LoVo (cell line): ENCODE measurements around the gene SRPK3.

Experiments used
- DNase-seq: peaks from one replicate; pipeline ENCODE4 v3.0.0-alpha.2; 2016; ENCODE audit warnings: low spot score

SRPK3 gene

DNA sequence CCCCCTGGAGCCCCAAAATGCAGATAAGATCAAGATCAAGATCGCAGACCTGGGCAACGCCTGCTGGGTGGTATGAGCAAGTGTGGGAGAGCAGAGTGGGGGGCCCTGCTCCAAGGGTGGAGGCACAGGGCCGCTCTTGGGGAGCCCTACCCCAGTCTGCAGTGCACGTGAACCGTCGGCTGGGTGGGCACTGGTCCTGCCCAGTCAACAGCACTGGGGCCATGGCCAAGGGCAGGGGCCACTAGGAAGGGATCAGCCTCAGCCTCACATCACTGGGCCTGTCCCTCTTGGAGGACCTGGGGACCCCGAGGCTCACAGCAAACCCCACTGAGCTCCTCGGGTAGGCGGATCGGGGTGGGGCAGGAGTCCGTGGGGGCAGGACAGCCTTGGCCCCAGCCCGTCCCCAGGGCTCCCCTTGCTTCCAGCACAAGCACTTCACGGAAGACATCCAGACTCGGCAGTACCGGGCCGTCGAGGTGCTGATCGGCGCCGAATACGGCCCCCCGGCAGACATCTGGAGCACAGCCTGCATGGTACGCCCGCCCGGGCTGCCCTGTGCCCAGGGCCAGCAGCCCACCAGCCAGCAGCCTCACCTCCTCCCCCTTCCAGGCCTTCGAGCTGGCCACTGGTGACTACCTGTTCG is 3.6 kb downstream of the SRPK3 start:
- no peak for DNase-seq

DNA sequence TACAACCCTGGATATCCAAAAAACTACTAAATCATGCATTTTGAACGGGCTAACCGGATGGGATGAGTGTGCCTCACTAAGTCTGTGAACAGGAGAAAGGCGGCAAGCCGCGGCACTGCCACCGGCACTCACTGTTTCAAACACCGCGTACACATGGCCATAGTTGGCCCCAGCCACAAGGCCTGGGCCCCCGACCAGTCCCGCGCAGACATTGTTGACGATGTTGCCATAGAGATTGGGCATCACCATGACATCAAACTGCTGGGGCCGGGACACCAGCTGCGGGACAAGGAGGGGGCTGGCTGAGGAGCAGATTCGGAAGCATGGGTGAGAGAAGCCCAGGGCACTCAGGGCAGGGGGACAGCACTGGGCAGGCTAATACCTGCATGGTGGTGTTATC is 5.8 kb downstream of the SRPK3 start:
- DNase-seq, result no peak

DNA sequence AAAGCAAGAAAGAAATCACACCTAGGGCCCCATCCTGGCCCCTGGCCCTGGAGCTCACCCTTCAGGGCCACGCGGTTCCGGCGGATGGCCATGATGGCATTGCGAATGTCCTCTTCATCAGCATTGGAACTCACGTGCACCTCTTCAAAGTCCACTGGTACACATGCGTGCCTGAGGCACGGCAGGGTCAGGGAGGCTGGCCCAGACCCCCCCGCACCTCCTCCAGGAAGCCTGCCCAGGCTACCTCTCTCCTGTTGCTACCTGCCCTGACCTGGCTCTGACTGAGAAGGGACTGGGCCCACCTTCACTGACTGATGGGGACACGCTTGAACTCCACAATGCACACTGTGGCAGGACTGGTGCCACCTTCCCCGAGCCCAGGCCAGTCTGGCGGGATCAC is 8.8 kb downstream of the SRPK3 start:
- DNase-seq, result no peak

DNA sequence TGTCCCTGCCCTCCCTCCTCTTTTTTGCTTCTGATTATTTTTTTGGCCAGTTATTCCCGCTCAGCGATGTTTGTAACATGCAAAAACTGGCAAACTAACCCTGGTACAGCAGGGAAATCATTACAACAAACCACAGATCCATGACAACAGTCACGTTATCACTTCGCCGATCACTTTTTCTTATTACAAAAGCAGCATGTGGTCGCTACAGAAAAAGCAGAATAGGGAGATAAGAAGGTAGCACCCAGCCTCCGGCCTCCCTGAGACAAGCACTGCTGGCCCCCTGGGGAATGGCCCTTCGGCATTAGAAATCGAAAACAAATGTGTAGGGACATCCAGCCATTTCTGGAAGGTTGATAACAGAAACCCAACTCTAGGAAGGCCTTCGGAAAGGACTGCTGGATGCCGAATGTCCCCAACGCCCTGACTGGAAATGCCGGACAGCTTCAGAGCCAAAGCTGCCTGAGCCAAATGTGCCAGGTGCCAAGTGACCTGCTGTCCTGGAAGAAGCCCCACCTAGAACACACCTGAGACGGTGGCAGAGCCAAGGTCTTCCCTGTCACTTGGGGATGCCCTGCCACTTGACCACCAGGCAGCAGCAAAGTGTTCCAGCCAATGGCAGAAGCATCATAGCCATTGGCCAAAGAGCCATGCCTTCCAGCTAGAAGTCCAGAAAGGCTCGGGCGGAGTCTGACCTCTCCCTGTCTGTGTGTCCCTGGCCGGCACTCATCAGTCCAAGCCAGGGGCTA is 10.4 kb downstream of the SRPK3 start:
- no peak for DNase-seq

DNA sequence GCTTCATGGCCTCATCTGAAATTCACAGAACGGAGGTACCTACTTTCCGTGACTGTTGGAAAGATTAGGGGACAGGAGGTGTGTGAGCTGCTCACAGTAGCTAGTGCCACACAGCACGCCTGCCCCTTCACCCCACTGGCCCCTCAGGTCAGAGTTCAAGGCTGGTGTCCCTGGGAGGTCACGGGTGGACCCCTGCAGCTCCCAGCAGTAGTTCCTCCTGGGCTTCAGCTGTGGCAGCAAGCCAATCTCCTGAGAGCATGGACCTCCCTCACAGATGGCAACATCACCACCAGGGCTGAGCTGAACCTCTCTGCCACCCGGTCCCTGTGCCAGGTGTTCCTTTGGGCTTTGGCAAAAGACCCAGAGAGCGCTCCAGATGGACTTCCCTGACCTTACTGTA is 11.5 kb downstream of the SRPK3 start:
- DNase-seq, result no peak

DNA sequence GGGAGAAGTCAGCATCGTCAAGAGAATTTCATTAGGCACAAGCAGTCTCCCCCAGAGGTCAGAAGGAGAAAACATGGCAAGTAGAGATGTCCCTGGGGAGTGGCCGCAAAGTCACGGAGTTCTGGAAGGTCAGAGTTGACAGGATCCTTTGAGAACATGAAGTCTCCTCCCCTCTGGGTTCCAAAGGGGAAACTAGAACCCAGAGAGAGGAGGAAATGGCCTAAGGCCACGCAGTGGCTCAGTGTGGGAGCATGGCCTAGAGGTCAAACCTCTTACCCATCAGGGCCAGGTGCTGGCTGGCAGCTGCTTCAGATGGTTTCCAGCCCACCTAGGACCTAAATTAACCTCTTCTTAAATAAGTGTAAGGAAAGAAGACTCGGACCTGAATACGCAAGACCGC is 12.4 kb downstream of the SRPK3 start:
- no peak for DNase-seq

DNA sequence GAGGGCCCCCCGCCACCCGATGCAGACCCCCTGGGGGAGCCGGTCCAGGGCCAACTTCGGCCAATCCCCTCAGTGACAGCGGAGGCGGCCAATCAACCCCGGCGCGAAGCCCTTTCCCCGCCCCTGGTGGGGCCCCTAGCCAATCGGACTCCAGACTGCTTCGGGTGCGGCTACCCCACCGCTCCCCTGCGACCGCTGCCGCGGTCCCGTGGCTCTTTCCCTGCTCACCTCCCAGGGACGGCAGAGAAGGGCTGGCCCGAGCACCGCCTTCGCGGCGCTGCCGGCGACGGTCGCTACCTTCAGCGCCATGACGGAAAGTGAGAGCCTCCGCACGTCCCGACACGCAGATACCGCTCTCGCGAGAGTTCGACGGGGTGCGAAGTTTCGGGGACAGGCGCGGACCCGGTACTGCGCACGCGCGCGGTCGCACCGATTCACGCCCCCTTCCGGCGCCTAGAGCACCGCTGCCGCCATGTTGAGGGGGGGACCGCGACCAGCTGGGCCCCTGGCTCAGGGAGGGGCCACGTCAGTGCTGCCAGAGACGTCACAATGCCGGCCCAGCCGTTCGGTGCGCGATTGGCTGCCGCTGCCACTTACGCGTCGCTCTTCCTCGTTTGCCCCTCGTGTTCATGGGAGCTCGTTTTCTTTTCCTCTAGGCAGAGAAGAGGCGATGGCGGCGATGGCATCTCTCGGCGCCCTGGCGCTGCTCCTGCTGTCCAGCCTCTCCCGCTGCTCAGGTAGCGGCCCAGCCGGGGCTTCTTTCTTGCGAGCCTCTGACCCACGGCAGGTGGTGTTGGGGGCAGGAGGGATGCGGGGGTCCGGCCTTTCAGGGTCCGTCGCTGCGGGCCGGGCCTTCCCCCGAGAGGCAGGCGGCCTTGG is 13.4 kb downstream of the SRPK3 start, which contains the start of the genes IDH3G and SSR4:
IDH3G (minus strand) TSS at position 358 of the 879 bp plus-strand sequence; CDS start at position 309, 49 bp downstream.
SSR4 (plus strand) TSS at position 651 of the 879 bp plus-strand sequence; CDS start at position 671, 20 bp downstream.
- peak; percentile 93 for DNase-seq

DNA sequence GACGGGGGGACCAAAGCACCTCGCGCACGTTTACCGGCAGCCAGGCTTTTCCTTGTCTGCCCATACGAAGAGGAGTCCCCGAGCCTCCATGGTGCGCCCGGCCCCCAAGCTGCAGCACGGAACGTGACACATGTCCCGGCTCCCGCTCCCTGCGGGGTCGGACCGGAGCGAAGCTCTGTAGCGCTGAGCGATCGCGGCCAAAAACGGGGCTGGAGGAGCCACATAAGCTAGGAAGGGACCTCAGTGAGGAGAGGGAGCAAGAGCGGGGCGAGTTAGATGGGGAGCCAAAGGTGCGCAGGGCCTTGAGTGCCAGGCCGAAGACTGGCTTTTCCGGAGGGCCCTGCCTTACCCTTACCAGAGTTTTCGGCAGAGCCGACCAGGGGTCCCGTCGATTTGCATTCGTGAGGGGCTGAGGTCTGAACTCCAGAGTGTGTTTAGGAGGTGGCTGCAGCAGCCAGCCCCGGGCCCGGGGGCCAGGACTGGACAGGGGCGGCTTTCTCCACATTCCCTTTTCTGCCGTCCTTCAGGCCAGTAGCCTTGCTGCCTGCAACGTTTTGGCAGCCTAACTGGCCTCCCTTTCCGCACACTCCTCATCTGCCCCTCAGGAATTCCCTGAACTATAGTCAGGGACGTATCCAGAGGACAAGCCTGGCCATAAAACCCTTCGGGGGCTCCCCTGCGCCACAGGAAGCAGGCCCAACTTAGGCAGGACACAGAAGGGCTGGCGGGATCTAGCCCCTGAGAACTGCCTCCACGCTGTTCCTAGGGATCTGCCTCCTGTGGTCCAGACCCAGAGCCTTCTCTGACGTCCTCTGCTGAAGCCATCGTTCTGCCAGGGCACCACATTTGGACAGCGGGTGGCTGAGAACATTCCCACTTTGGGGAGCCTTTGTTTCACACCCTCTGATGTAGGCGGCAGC is 14.3 kb downstream of the SRPK3 start:
- no peak for DNase-seq

DNA sequence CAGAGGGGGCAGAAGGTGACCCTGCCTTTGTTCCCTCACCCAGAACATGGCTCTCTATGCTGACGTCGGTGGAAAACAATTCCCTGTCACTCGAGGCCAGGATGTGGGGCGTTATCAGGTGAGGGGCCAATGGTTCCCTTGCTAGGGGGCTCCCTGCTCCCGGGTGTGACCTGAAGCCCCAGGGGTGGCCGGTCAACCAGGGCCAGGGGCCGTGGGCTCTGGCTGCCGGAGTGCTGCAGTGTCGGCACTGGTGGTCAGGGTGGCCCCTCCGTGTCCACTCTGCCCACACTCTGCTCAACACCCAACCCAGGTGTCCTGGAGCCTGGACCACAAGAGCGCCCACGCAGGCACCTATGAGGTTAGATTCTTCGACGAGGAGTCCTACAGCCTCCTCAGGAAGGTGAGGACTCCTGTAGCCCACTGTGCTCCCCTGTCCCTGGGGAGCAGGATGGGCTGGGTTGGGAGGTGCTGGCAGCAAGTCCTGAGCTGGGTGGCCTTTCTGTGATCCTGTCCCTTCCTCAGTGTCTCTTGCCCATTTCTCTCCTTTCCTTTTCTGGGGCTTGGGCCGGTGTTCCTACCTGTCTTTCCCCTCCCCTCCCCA is 16.7 kb downstream of the SRPK3 start:
- DNase-seq, result no peak

DNA sequence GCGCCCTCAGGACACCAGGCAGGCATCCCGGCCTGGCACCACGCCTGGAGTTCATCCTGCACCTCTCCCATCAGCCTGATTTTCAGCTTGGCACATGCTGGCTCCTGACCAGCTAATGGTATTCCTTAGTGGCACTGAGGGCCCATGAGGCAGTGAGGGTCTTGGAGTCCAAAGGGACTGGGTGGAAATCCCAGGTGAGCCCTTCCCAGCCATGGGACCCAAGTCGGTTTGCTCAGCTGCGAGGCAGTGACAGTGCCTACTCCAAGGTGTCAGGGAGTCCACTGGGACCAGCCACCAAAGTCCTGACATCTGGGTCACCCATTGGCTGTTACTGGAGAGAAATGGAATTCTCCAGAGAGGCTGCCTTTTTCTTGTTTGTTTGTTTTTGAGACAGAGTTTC is 18.5 kb downstream of the SRPK3 start:
- no peak for DNase-seq

DNA sequence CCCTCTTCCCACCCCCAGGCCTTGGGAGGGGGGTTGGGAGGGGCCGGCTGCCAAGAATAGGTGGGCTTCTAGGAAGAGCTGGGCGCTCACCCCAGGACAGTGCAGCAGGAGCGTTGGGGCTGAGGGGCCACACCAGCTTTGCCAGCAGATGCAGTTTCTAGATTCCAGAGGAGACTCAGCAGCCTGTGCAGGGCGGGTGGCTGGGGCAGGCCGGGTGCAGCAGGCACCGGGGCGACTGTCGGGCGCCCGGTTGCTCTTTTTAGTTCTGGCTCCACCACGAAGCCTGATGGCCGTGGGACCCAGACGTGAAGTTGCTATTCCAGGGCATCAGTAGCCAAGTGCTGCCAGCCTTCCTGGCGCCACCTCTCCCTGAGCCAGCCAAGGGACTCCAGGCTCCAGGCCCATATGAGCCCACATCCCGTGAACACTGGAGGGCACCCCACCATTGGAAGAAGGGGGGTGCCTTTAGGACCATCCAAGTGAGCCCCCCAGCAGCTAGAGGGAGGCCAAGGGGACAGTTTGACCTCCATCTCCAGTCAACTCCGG is 19.4 kb downstream of the SRPK3 start:
- DNase-seq, result no peak

DNA sequence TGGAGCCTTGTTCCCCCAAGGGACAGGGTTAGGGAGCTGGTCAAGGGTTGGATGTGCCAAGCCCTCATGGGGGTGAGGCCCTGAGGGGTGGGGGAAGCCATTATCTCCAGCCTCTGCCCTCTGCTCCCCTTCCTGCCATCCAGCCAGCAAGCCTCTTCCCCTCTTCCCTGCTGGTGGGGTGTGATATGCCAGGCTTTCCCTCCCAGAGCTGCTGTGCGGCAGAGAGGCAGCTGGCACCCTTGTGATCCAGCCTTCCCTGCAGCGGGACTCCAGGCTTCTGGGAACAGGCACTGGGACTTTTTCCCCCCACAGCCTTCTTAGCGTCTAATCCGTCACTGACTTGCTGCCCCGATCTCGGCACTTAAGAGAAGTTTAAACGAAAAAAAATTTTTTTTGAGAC is 19.9 kb downstream of the SRPK3 start:
- no peak for DNase-seq

DNA sequence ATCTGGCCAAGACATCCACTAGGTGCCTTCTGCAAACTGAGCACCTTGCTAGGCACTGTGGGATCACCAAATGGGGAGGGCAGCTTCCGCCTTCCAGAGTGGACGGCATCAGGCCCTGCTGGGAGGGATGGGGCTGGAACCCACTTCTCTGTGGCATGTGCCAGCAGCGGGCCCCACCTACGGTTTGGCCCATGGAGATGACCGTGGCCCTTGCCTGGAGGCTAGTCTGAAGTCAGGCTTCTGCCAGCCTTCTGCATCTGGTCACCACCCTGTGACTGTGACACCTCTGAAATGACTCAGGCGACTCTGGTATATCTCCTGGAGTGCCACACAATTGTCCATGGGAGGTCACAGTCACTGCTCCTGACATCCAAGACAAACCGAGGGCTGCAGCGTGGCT is 20.8 kb downstream of the SRPK3 start:
- DNase-seq, result no peak

DNA sequence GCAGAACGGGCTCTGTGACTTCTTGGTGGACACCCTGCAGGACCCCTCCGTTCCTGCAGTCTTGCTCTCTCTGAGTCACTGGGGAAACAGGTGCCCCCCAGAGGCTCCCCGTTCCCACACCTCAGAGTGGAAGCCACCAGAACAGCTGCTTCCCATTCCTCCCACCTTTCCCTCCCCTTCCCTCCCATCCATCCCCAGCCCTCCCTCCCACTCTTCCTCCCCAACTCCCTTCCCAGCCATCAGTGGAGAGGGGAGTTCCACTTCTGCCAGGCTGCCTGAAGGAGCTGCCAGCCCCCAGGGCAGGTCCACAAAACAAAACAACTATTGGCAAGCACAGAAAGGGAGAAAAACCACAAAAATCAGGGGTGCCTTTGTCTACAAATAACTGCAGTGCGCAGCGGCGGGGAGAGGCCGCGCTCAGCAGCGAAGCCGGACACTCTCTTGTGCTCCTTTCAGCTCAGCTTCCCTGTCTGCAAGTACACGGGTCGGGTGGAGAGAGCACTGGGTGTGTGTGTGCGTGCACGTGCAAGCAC is 21.7 kb downstream of the SRPK3 start:
- DNase-seq, result no peak

DNA sequence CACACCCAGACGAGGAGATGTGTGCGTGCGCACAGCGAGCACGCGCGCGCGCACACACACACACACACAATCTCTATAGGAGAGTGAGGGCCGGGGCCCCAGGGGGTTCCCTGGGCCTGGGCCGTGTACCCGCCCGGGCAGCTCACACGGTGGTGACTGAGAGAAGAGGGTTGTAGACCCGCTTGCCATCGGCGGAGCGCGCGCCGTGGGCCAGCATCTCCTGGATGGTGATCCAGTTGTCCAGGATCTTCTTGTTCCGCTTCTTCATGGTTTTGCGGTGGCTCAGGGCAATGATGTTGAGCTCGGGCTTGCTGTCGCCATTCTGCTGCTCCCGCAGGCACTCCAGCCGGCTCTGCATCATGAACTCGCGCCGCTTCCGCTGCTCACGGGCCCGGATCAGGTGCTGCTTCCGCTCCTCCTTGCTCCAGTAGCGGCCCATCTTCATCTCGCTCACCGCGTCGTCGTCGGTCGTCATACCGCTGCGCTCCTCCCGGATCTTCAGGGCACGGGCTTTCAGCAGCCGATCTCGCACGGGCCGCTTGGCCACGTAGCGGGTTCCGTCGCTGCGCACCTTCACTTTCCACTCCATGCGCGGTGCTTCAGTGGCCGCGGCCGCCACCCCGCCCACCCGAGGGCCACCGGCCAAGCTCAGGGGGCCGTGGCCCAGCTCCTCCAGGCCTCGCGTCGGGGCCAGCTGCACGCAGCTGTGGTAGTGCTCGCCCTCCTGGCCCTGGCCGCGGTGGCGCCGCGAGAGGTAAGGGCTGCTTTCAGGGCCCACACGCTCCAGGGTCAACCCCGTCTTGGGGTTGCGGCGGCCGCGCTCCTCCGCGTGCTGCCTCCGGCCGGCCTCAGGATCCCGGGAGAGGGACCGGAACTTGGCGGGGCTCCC is 22.6 kb downstream of the SRPK3 start:
- no peak for DNase-seq

DNA sequence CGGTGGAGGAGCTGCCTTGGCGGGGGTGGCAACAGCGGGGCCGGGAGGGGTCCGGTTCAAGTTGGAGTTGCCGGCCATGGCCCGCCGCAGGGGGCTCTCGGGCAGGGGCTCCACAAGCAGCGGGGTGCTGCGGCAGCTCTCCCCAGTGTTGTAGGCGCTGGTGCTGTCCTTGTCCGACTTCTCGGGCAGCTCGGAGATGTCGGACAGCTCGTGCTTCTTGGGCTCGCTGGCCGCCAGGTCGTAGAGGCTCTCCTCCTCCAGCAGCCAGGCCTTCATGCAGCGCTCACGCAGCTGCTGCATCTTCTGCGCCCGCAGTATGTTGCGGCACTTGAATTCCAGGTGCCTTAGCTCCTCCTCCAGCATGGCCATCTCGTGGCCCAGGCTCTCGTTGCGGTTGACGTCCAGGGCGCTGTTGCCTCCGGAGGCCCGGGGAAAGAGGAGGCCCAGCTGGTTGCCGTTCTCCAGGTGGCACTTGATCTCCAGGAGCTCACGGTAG is 23.3 kb downstream of the SRPK3 start:
- DNase-seq, result no peak

DNA sequence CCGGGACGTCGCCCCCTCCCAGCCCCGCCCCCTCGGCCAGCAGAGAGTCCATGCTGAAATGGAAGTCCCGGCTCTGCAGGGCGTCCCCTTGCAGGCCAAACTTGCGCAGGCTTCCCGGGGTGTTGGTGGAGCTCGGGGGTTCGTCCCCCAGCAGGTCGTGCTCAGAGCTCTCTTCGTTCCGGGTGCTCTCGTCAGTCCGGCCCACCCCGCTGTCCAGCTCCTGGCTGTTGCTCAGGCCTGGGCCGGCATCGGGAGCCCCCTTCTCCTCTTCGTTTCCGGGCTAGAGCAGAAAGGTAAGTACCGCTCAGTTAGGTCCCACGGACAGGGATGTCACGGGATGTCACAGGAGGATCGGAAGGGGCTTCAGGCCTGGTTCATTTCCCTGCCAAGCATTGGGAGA is 23.8 kb downstream of the SRPK3 start:
- no peak for DNase-seq

DNA sequence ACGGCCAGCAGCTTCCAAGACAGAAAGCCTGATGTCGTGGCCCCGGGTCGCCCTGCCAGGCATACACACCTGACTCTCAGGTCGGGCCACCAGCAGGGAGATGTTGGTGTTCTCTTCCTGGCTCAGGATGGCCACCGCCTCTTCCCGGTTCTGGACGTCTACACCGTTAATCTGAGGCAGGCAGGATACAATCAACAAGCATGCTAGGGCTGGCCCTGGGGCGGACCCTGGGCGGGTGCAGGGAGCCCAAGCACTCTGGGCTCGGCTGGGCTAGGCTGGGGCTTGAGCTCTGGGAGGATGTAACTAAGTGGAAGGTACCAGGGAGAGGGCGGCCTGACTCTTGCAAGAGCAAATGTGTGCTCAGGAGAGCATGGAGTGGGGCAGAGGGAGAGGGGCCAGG is 24.6 kb downstream of the SRPK3 start:
- DNase-seq, result no peak

DNA sequence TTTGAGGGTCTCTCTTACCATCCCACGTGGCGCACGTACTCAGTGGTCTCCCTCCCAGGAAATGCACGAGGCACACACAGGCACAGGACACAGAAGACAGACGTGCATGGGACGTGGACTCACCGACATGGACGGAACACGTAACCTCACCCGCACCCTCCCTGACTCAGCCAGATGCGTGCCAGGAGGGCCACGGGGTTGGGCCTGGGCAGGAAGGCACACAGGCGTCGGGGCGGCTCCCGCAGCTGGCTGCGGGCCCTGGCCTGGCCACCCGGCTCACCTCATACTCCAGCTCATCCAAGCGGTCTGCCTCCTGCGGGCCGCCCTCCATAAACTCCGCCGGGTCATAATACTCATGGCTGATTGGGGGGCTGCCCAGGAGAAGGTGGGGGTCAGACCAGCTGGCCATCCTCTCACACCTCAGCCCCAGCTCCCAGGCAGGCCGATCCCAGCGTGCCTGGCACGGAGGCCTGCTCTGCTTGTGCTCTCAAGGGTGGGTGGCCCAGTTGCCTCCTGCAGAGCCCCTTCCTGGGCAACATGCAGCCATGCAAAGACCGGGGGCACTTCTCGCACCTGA is 26.2 kb downstream of the SRPK3 start:
- no peak for DNase-seq
